HG02973 (cell line): ENCODE results near the gene SLC4A4.
"Not testable (repeated sequence)": the region's sequence is repeated elsewhere in the genome, so short reads cannot be mapped to it uniquely, and the experiment has no call there.

Experiments
- ATAC-seq: cut with Tn5 transposase; IDR thresholded peaks from one replicate; pipeline ENCODE4 v1.9.1; 2021; ENCODE audit warnings: moderate library complexity; ENCODE audit not compliant: unreplicated experiment

The SLC4A4 gene

DNA sequence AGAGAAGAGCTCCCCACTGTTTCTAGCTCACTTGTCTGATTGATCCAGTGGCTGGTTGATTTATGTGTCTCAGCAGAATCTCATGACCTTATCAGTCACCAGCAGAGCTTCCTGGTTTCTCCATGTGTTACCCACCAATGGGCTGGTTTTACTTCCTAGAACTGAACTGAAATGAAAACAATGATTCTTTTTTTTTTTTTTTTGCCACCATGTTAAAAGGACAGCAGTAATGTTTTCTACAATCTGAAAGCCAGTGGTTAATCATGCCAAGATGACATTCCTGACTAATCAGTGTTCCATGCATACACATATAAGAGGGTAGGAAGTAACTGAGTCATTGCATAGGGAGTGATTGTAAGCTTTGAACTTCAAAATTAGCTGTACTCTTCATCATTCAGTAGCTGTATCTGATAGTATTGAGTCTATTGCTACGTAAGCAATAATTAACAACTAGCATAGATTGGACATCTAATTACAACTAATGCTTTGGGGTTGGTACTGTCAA, 67.7 kb downstream of the SLC4A4 start:
- no peak for ATAC-seq

DNA sequence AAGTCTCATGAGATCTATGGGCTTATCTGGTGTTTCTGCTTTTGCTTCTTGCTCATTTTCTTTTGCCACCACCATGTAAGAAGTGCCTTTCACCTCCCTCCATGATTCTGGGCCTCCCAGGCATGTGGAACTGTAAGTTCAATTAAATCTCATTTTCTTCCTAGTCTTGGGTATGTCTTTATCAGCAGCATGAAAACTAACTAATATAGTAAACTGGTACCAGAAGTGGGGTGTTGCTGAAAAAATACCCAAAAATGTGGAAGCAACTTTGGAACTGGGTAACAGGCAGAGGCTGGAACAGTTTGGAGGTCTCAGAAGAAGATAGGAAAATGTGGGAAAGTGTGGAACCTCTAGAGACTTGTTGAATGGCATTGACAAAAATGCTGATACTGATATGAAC, 70.1 kb downstream of the SLC4A4 start:
- ATAC-seq = not testable (repeated sequence)

- no peak for ATAC-seq
These were observed 73.2 kb downstream of the SLC4A4 start for GRCh38 chr4:71411981-71412380.

- ATAC-seq = no peak
These were observed 76.7 kb downstream of the SLC4A4 start for GRCh38 chr4:71415491-71415890.

- ATAC-seq = no peak
These were observed 78.3 kb downstream of the SLC4A4 start for GRCh38 chr4:71417150-71417549.

DNA sequence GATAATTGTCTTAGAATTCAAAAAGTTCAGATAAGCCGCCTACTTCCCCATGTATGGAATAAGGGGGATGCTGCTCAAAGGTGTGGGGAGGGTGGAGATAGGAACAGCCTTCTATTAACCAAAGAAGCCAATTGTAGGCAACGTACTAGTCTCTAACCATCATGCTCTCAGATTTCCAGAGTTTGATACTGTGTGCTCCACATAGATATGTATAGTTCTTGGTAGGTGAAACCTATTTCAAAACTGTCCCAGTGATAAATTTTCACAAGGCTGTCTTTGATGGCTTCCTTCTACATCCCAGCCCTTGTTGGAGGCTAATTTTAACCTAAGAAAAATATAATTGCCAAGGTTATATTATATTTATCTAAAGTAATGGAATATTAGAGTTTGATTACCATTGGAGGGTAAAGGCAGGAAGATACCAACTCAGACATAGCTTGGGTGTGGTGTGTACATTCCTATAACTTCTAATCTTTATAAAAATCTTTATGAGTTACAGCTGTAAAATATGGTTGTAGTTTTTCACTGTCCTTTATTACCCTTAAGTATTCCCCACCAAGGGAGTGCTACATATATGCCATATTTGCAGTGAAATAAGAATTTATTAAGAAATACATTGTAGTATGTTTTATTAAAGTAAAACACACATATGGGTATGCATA, 87.7 kb downstream of the SLC4A4 start:
- no peak for ATAC-seq

DNA sequence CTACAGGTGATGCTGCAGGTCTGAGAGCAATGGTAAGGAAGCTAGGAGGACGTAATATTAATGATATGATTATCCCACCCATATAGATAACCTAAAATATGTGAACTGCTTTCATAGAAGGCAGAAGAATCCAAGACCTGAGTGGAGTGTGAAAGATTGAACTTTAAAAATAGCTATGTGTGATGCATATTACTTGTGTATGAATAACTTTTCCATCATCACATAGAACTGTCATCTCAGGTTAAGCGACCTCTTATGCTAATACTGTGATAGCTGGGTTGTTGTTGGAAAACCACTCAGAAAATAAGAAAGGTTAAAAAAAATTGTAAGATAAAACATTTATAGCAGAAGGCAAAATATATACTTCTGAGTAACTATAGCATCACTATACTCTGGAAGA, 90.3 kb downstream of the SLC4A4 start:
- ATAC-seq = no peak

DNA sequence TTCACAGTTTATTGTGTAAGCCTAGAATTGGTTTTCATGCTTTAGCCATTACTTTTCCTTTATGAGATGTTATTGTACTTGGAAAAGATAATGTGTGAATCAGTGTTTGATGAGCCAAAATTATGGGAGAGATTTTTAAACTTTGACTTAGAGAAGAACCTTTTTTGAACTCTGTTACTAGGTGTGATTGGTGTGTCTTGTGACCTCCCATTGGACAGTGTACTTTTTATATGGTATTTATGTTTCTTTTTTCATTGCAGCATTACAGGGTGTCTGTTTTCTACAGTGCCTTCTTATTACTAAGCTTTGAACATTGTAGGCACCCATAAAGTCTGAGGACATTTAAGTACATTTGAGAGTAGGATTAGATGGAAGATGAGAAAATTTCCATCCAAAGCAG, 91.1 kb downstream of the SLC4A4 start:
- ATAC-seq = no peak

GRCh38 chr4:71430609-71431008, 91.8 kb downstream of the SLC4A4 start:
- no peak for ATAC-seq

DNA sequence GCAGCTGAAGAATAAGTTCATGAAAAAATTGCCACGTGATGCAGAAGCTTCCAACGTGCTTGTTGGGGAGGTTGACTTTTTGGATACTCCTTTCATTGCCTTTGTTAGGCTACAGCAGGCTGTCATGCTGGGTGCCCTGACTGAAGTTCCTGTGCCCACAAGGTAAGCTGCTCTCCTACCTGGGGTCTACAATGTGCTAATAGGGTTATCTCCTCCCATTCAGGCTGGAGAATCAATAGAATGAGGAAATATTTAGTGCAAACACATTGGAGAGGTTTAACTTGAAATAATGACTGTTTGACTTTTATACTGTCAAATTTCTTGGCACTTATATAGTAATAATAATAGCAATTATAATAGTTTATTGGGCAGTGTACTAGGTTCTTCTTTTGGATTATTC, 101.8 kb downstream of the SLC4A4 start:
- ATAC-seq = no peak

GRCh38 chr4:71441186-71442169, 102.7 kb downstream of the SLC4A4 start:
- no peak for ATAC-seq

DNA sequence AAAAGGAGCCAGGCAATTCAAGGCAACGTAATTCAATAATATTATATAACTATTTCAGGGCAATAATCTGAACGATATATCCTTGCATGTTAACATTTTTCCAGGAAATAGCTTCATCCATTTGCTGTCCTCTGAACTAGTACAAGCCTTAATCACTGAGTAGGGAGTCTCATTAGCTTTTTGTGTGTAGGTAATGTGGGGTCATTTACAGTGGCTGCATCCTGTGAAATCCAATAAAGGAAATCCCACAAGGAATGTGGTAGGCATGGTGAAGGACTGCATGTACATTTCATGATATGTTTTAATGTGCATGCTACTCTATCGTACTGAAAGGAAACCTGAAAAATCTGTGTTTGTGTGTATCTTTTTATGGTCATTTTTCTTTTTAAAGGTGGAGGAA, 103.5 kb downstream of the SLC4A4 start:
- no peak for ATAC-seq

GRCh38 chr4:71444395-71444794, 105.6 kb downstream of the SLC4A4 start:
- no peak for ATAC-seq

DNA sequence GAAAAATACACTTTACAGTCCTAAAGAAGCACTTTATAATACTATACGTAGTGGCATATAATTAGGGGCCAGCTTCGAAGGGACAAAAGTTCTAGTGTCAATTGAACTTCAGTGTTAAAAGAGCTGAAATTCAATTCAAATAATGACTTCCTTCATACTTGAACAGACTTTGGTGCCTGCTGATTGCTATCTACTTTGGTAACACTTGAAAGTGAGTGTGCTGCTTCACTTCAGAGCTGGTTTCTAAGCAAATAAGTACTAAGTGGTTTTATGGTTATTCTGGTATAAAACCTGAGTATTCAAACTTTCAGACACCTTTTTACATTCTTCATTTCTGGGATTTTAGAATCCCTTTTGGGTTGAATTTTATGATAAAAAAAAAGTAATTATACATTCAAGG, 107.0 kb downstream of the SLC4A4 start:
- no peak for ATAC-seq

DNA sequence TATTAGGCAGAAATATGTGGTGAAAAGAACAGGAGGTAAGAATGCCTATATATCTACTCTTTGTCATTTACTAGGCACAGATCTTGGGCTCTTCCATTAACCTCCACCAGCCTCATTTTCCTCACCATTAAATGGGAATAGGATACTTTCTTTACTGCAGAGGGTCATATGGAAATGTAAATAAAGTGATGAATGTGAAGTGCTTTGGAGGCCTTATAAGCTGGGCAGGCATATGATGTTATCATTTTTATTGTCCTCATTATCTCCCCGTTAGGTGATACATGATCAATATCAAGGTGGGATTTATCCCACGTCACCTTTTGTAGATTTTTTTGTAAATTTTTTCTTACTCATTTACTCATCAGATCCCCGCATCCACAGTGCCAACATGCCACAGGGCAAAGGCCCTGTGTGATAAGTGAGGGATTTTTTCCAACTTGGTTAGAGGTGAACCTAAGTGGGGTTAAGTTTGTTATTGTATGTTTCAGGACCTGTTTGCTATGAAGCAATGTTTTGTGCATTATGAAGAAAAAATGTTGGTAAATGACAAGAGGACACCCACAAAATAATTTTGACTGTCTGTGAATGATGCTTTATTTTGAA, 107.8 kb downstream of the SLC4A4 start:
- no peak for ATAC-seq

- no peak for ATAC-seq
These were observed 110.2 kb downstream of the SLC4A4 start for GRCh38 chr4:71449040-71449439.

DNA sequence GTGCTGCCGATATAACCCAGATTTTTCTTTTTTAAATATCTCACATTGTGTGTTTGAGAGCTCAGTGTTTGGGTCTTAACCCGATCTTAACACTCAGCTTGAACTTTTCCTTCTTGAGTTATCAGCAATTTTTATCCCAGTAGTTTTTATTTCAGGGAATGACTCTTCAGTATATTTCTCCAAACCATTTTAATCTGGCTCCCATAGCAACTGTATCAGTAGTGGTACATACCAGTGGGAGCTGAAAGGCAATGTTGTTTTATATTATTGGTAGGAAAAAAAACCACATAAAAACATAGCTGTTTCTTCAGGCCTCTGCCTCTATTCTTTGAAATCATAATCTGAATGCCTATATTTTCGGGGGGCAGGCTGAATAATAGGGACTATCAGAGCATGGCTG, 111.1 kb downstream of the SLC4A4 start:
- ATAC-seq = no peak

- ATAC-seq = no peak
These were observed 114.7 kb downstream of the SLC4A4 start for GRCh38 chr4:71453531-71453930.

DNA sequence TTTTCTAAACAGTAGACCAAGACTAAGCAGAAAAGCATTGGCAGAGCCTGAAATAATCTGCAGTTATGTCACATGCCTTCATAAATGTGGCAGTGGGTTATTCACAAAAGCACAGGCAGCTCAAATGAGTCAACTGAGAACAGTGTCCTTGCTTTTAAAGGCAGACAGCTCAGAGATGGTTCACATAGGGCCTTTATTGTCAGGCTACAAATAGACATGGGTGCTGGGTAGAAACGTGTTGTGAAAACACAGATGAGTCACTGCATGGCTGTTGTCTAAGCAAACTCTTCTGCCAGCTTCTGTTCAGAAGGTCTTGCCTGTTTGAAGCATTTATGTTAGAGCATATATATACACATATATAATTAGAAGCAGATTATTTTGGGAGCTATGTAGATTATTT, 118.0 kb downstream of the SLC4A4 start:
- no peak for ATAC-seq

DNA sequence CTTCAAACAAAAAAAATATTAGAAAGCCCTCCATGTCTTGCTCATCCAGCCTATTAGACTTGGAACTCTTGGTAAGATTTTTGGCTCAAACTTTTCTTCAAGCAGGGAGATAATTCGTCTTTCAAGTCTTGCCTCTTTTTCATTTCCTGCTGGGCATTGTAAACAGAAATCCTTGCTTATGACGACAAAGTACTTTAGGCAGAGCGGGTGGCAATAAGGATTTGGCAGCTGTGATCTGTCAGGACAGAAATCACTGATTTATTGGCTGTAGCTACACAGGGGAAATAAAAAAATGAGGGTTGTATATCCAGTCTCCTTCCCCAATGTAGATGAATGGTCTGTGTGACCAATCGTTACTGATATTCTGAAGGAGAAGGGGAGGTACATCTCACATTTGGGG, 121.6 kb downstream of the SLC4A4 start:
- ATAC-seq = no peak

- no peak for ATAC-seq
These were observed 122.6 kb downstream of the SLC4A4 start for GRCh38 chr4:71461422-71461821.

GRCh38 chr4:71466775-71467174, 128.0 kb downstream of the SLC4A4 start:
- no peak for ATAC-seq
